Tibial nerve (tissue), 4 donors: ENCODE results near the gene RENBP. TPM values are rescaled to one million over a fixed set of nuclear protein-coding genes. Genes with fewer than 3 reads are reported as not detected.
A peak's percentile ranks its signal among the peaks of the same experiment; 100 is the strongest.

Experiments used
- DNase-seq, 2 donors: peaks; one replicate each; pipeline ENCODE4 v3.0.0-alpha.2; 2019; ENCODE audit warnings: low spot score in 2 of 2
- H3K27ac ChIP-seq, 4 donors: fragments of 200-600 bp; sonication (generic) in 3 of 4; one replicate each; pipeline ENCODE4 v1.5.1; 2017 to 2019; ENCODE audit warnings: mild to moderate bottlenecking in 1 of 4
- H3K27me3 ChIP-seq, 2 donors: fragments of 200-600 bp; sonication (generic) in 1 of 2; one replicate each; pipeline versions ENCODE4 v1.5.1 to v1.6.0; 2017 to 2019
- H3K36me3 ChIP-seq, 3 donors: fragments of 200-600 bp; sonication (generic); one replicate each; pipeline ENCODE4 v1.5.1; 2018 to 2019
- H3K4me1 ChIP-seq, 4 donors: fragments of 200-600 bp; sonication (generic) in 3 of 4; one replicate each; pipeline ENCODE4 v1.5.1; 2017 to 2019
- H3K4me3 ChIP-seq, 4 donors: fragments of 200-600 bp; sonication (generic) in 3 of 4; one replicate each; pipeline ENCODE4 v1.5.1; 2017 to 2019; ENCODE audit warnings: mild to moderate bottlenecking in 1 of 4, moderate library complexity in 1 of 4
- H3K9me3 ChIP-seq, 4 donors: fragments of 200-600 bp; sonication (generic) in 3 of 4; one replicate each; pipeline ENCODE4 v1.5.1; 2017 to 2019
- CTCF ChIP-seq, 5 experiments: fragments of 200-600 bp in 3 of 5; fragments of 450-650 bp in 2 of 5; sonication (generic) in 3 of 5; IDR thresholded peaks; one replicate each; pipeline ENCODE4 v1.5.1; 2016 to 2019; ENCODE audit warnings: antibody characterized with exemption in 5 of 5, mild to moderate bottlenecking in 3 of 5, moderate library complexity in 2 of 5
- EP300 ChIP-seq, 2 donors: sonication (generic); formaldehyde crosslinking; IDR thresholded peaks; one replicate each; pipeline ENCODE4 v1.6.1; 2017; ENCODE audit warnings: antibody characterized with exemption in 2 of 2, mild to moderate bottlenecking in 1 of 2
- POLR2A ChIP-seq, 2 donors: fragments of 450-650 bp; IDR thresholded peaks; one replicate each; pipeline ENCODE4 v1.6.1; 2017; ENCODE audit warnings: antibody characterized with exemption in 2 of 2, mild to moderate bottlenecking in 2 of 2, moderate library complexity in 2 of 2
- WGBS, 2 donors: methylation state at CpG; one replicate each; pipeline ENCODE4 v1.1.5; 2018; 5-methylcytosine and 5-hydroxymethylcytosine counted together
- total RNA-seq, 4 donors: library from RNA; depleted of rRNA; stranded (reverse); fragments of >200 nt; gene quantifications; one replicate each; pipeline ENCODE4 v1.1.0, GENCODE V29; 2016

Gene RENBP
- total RNA-seq, 4 donors from 2014 or later, result 12.1 to 28.8 (median 17.8) TPM

GRCh38 chrX:153897899-153898298 is 46.5 kb downstream of the RENBP start:
- TF ChIP-seq CTCF (IDR thresholded peaks at IDR 0.05), result no peak
- Histone ChIP-seq H3K4me3 (no peak overlapping the region), H3K9me3 (no peaks in the 10 kb centered on the region), H3K36me3 (no peaks in the 10 kb centered on the region), H3K27me3 (peaks cover 0 to 3% of the 10 kb centered on the region in 2 donors), H3K27ac (no peak overlapping the region), H3K4me1 (peaks cover 0 to 22% (median 3%) of the 10 kb centered on the region in 4 donors)
- DNase-seq, result no peak

GRCh38 chrX:153889123-153889522 is 55.3 kb downstream of the RENBP start:
- 91 to 92% methylated on average over 6 of the region's 6 CpGs for WGBS, 2 donors

GRCh38 chrX:153888344-153888743 is 56.1 kb downstream of the RENBP start:
- no peak overlapping the region for H3K27ac ChIP-seq
- H3K9me3 ChIP-seq, result no peaks in the 10 kb centered on the region
- H3K36me3 ChIP-seq, result no peaks in the 10 kb centered on the region
- H3K4me1 ChIP-seq, result peaks cover 0 to 6% (median 0%) of the 10 kb centered on the region in 4 donors
- no peak for DNase-seq
- WGBS, 2 donors, result 71 to 82% methylated on average over 4 to 6 of the region's 6 CpGs
- no peak overlapping the region for H3K4me3 ChIP-seq
- TF ChIP-seq EP300 (IDR thresholded peaks at IDR 0.05) (no peak), POLR2A (IDR thresholded peaks at IDR 0.05) (no peak), CTCF (IDR thresholded peaks at IDR 0.05) (no peak)
- H3K27me3 ChIP-seq, result peaks cover 0 to 71% of the 10 kb centered on the region in 2 donors

More at GRCh38 chrX:153889123-153889522, 55.3 kb downstream of the RENBP start:
- H3K4me1 ChIP-seq, result peaks cover 0 to 6% (median 0%) of the 10 kb centered on the region in 4 donors
- H3K9me3 ChIP-seq, result no peaks in the 10 kb centered on the region
- no peak for TF ChIP-seq CTCF (IDR thresholded peaks at IDR 0.05)
- TF ChIP-seq POLR2A (IDR thresholded peaks at IDR 0.05), result no peak
- no peak for TF ChIP-seq EP300 (IDR thresholded peaks at IDR 0.05)
- H3K27ac ChIP-seq, result no peak overlapping the region
- no peak for DNase-seq
- H3K4me3 ChIP-seq, result no peak overlapping the region
- no peaks in the 10 kb centered on the region for H3K36me3 ChIP-seq
- peaks cover 0 to 64% of the 10 kb centered on the region in 2 donors for H3K27me3 ChIP-seq

- peaks cover 0 to 76% of the 10 kb centered on the region in 2 donors for H3K27me3 ChIP-seq
- H3K36me3 ChIP-seq, result no peaks in the 10 kb centered on the region
- H3K9me3 ChIP-seq, result no peaks in the 10 kb centered on the region
- 68 to 69% methylated on average over 3 to 8 of the region's 8 CpGs for WGBS, 2 donors
- peaks cover 0 to 6% (median 0%) of the 10 kb centered on the region in 4 donors for H3K4me1 ChIP-seq
- H3K27ac ChIP-seq, result peak overlapping the region in 2 of 4 donors; percentile 84 to 86
- DNase-seq, result no peak
- H3K4me3 ChIP-seq, result no peak overlapping the region
- TF ChIP-seq EP300 (IDR thresholded peaks at IDR 0.05) (no peak), POLR2A (IDR thresholded peaks at IDR 0.05) (no peak), CTCF (IDR thresholded peaks at IDR 0.05) (no peak)
These were observed 57.1 kb downstream of the RENBP start for GRCh38 chrX:153887385-153887784.

- H3K4me1 ChIP-seq, result peaks cover 0 to 6% (median under 1%) of the 10 kb centered on the region in 4 donors
- H3K27ac ChIP-seq, result peak overlapping the region in 3 of 4 donors; percentile 67 to 86 (median 84)
- peaks cover 0 to 76% of the 10 kb centered on the region in 2 donors for H3K27me3 ChIP-seq
- H3K4me3 ChIP-seq, result peak overlapping the region in 1 of 4 donors; percentile 49
- TF ChIP-seq CTCF (IDR thresholded peaks at IDR 0.05) (no peak), EP300 (IDR thresholded peaks at IDR 0.05) (no peak), POLR2A (IDR thresholded peaks at IDR 0.05) (no peak)
- no peaks in the 10 kb centered on the region for H3K9me3 ChIP-seq
- no peak for DNase-seq
- WGBS, 2 donors, result 10 to 34% methylated on average over 6 to 13 of the region's 13 CpGs
- no peaks in the 10 kb centered on the region for H3K36me3 ChIP-seq
These were observed 57.5 kb downstream of the RENBP start for GRCh38 chrX:153886915-153887314.
